Neural cell (in vitro differentiated cells): ENCODE data around the gene CHST1. TPM values are rescaled to one million over a fixed set of nuclear protein-coding genes. Genes with fewer than 3 reads are reported as not detected.

Experiments
- H2AFZ ChIP-seq: fragments of 200-600, 300-800 bp; sonication (generic), shearing (Covaris generic); 2 replicates; pipeline ENCODE4 v1.6.0; 2014; ENCODE audit warnings: low read depth, mild to moderate bottlenecking, antibody characterized with exemption, low read length, moderate library complexity
- H3F3A ChIP-seq: fragments of 200-600 bp; shearing (Covaris generic); 2 replicates; pipeline ENCODE4 v1.6.1; 2016; ENCODE audit warnings: mild to moderate bottlenecking, moderate library complexity, mixed read lengths, antibody characterized with exemption, low read length; ENCODE audit not compliant: insufficient read depth, poor library complexity, severe bottlenecking
- H3K27ac ChIP-seq: fragments of 200-600, 300-800 bp; sonication (generic), shearing (Covaris generic); 2 replicates; pipeline ENCODE4 v1.5.1; 2014; ENCODE audit warnings: mild to moderate bottlenecking, low read length, moderate library complexity
- H3K27me3 ChIP-seq: fragments of 300-800, 200-600 bp; sonication (generic), shearing (Covaris generic); 2 replicates; pipeline ENCODE4 v1.6.0; 2014; ENCODE audit warnings: mild to moderate bottlenecking, low read depth, low read length, moderate library complexity; ENCODE audit not compliant: insufficient read depth
- H3K36me3 ChIP-seq: fragments of 300-800, 200-600 bp; sonication (generic), shearing (Covaris generic); 2 replicates; pipeline ENCODE4 v1.5.1; 2014; ENCODE audit warnings: mild to moderate bottlenecking, antibody characterized with exemption, low read length, moderate library complexity; ENCODE audit not compliant: insufficient read depth
- H3K4me2 ChIP-seq: fragments of 300-800, 200-600 bp; sonication (generic), shearing (Covaris generic); 2 replicates; pipeline ENCODE4 v1.6.0; 2014; ENCODE audit warnings: mild to moderate bottlenecking, low read length
- H3K4me3 ChIP-seq: fragments of 300-800, 200-600 bp; sonication (generic), shearing (Covaris generic); 2 replicates; pipeline ENCODE4 v1.5.1; 2014; ENCODE audit warnings: mild to moderate bottlenecking, low read length, moderate library complexity
- H3K79me2 ChIP-seq: fragments of 200-600 bp; shearing (Covaris generic); replicated peaks from 2 replicates; pipeline ENCODE4 v1.6.0; 2014; ENCODE audit warnings: mild to moderate bottlenecking, low read length, moderate library complexity; ENCODE audit not compliant: insufficient read depth
- H3K9ac ChIP-seq: fragments of 300-800, 200-600 bp; sonication (generic), shearing (Covaris generic); 2 replicates; pipeline ENCODE4 v1.6.1; 2016; ENCODE audit warnings: mild to moderate bottlenecking, low read length, mixed read lengths
- H3K9me2 ChIP-seq: fragments of 200-600 bp; shearing (Covaris generic); 2 replicates; pipeline ENCODE4 v1.6.1; 2016; ENCODE audit warnings: mild to moderate bottlenecking, low read length, mixed read lengths; ENCODE audit not compliant: insufficient read depth
- H3K9me3 ChIP-seq: fragments of 200-600, 300-800 bp; sonication (generic), shearing (Covaris generic); 2 replicates; pipeline ENCODE4 v1.6.1; 2016; ENCODE audit warnings: mild to moderate bottlenecking, mixed run types, low read length, moderate library complexity, mixed read lengths
- H4K20me1 ChIP-seq: fragments of 200-600 bp; shearing (Covaris generic); 2 replicates; pipeline ENCODE4 v1.6.1; 2016; ENCODE audit warnings: mild to moderate bottlenecking, mixed run types; ENCODE audit not compliant: insufficient read depth
- CTCF ChIP-seq: fragments of 450-650 bp; IDR thresholded peaks from 2 replicates; pipeline ENCODE4 v1.5.1; 2014; ENCODE audit warnings: antibody characterized with exemption, mild to moderate bottlenecking, moderate library complexity; ENCODE audit not compliant: poor library complexity, severe bottlenecking
- EP300 ChIP-seq: fragments of 450-650 bp; conservative IDR thresholded peaks from 2 replicates; pipeline ENCODE4 v1.6.1; 2014; ENCODE audit warnings: antibody characterized with exemption, mild to moderate bottlenecking, moderate library complexity; ENCODE audit not compliant: poor library complexity, severe bottlenecking
- EZH2 ChIP-seq: fragments of 200-600, 300-800 bp; shearing (Covaris generic), sonication (generic); IDR thresholded peaks from 2 replicates; pipeline ENCODE4 v1.6.1; 2014; ENCODE audit warnings: antibody characterized with exemption, low read length, borderline replicate concordance, mild to moderate bottlenecking; ENCODE audit not compliant: insufficient read depth, poor library complexity, severe bottlenecking
- MXI1 ChIP-seq: fragments of 450-650 bp; conservative IDR thresholded peaks from 2 replicates; pipeline ENCODE4 v1.6.1; 2014; ENCODE audit warnings: antibody characterized with exemption, mild to moderate bottlenecking; ENCODE audit not compliant: poor library complexity, severe bottlenecking
- POLR2AphosphoS5 ChIP-seq: IDR thresholded peaks from 2 replicates; pipeline ENCODE4 v1.6.1; 2012
- RAD21 ChIP-seq: fragments of 450-650 bp; conservative IDR thresholded peaks from 2 replicates; pipeline ENCODE4 v1.6.1; 2014; ENCODE audit warnings: antibody characterized with exemption, mild to moderate bottlenecking, moderate library complexity
- REST ChIP-seq: IDR thresholded peaks from 2 replicates; pipeline ENCODE4 v1.6.1; 2012; ENCODE audit warnings: borderline replicate concordance
- SMC3 ChIP-seq: fragments of 450-650 bp; conservative IDR thresholded peaks from 2 replicates; pipeline ENCODE4 v1.6.1; 2014; ENCODE audit warnings: antibody characterized with exemption, mild to moderate bottlenecking, moderate library complexity; ENCODE audit not compliant: poor library complexity
- TAF1 ChIP-seq: IDR thresholded peaks from 2 replicates; pipeline ENCODE4 v1.6.1; 2012; ENCODE audit warnings: low read depth
- polyA plus RNA-seq: library from polyadenylated mRNA; depleted of rRNA; stranded (reverse); fragments of >200 nt; gene quantifications from 2 replicates; pipeline ENCODE4 v1.2.3, GENCODE V29; 2014

Gene CHST1
- polyA plus RNA-seq, 1 donor from 2014 or later, result 16.2 TPM

DNA sequence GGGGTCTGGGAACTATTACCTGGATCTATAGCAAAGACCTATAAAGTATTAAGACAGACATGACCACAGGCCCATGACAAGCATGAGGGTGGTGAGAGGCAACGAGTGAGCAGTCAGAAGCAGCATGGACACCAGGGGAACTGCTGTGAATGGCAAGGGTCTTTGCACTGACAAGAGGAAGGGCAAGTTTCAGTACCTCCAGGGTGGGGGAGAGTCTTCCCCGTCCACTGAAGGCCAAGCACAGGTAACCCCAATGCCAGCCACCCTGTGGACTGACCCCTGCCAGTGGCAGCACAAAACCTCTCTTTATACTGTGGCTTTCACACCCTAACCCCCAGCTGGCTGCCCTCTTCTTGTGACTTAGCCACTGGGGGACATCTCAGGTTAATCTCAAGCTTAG lies 55.5 kb downstream of the CHST1 start:
- no peaks in the 10 kb centered on the region for H3K9me3 ChIP-seq
- no peaks in the 10 kb centered on the region for H3K9me2 ChIP-seq
- H3K36me3 ChIP-seq, result no peaks in the 10 kb centered on the region
- no peak for TF ChIP-seq EZH2
- no peak for TF ChIP-seq EP300
- no peak for TF ChIP-seq SMC3
- TF ChIP-seq RAD21, result no peak
- no peak for TF ChIP-seq CTCF
- no peak for TF ChIP-seq POLR2AphosphoS5
- no peak for TF ChIP-seq MXI1
- H3K27ac ChIP-seq, result no peak overlapping the region
- no peaks in the 10 kb centered on the region for H3F3A ChIP-seq
- no peak overlapping the region for H3K4me2 ChIP-seq
- no peaks in the 10 kb centered on the region for H4K20me1 ChIP-seq
- no peaks in the 10 kb centered on the region for H3K79me2 ChIP-seq
- H3K4me3 ChIP-seq, result no peak overlapping the region
- no peak overlapping the region for H3K9ac ChIP-seq
- H3K27me3 ChIP-seq, result no peaks in the 10 kb centered on the region
- H2AFZ ChIP-seq, result no peak overlapping the region

DNA sequence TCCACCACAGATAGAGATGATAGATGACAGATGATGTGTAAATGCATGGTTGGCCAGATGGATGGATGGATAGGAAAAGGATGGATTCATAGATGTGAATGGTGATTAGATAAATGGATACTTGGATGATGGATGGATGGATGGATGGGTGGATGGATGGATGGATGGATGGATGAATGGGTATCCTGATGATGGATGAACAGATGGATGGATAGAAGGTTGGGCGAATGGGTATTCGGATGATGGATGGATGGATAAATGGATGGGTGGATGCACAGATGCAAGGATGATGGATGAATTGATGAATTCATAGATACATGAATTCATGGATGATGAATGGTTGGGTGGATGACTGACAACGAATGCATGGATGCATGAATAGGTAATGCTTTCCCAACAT lies 56.1 kb downstream of the CHST1 start:
- Histone ChIP-seq H3K36me3 (no peaks in the 10 kb centered on the region), H3F3A (no peaks in the 10 kb centered on the region), H3K9me2 (no peaks in the 10 kb centered on the region), H4K20me1 (no peaks in the 10 kb centered on the region), H2AFZ (no peak overlapping the region), H3K79me2 (no peaks in the 10 kb centered on the region), H3K9ac (no peak overlapping the region), H3K27ac (no peak overlapping the region), H3K4me3 (no peak overlapping the region), H3K9me3 (no peaks in the 10 kb centered on the region), H3K4me2 (no peak overlapping the region), H3K27me3 (no peaks in the 10 kb centered on the region)
- TF ChIP-seq MXI1, result no peak
- TF ChIP-seq POLR2AphosphoS5, result no peak
- TF ChIP-seq EP300, result no peak
- TF ChIP-seq TAF1, result no peak
- TF ChIP-seq RAD21, result no peak
- no peak for TF ChIP-seq EZH2
- no peak for TF ChIP-seq REST
- no peak for TF ChIP-seq CTCF
